ENCODE results near the gene PECR.
"Not testable (repeated sequence)": the region's sequence is repeated elsewhere in the genome, so short reads cannot be mapped to it uniquely, and the experiment has no call there.

Gene PECR

GRCh38 chr2:216104691-216105090 is 23.1 kb upstream of the PECR start:
- DNase-seq = no peak

- no peak for DNase-seq
These were observed 21.6 kb upstream of the PECR start for GRCh38 chr2:216103213-216103612.

GRCh38 chr2:216101109-216101508 is 19.5 kb upstream of the PECR start:
- DNase-seq = no peak

GRCh38 chr2:216098421-216099334 is 17.1 kb upstream of the PECR start:
- DNase-seq = no peak

- no peak for DNase-seq
These were observed 13.1 kb upstream of the PECR start for GRCh38 chr2:216094701-216095100.

GRCh38 chr2:216092646-216093045 is 11.0 kb upstream of the PECR start:
- no peak for DNase-seq

GRCh38 chr2:216090369-216090786 is 8.8 kb upstream of the PECR start:
- no peak for DNase-seq

DNA sequence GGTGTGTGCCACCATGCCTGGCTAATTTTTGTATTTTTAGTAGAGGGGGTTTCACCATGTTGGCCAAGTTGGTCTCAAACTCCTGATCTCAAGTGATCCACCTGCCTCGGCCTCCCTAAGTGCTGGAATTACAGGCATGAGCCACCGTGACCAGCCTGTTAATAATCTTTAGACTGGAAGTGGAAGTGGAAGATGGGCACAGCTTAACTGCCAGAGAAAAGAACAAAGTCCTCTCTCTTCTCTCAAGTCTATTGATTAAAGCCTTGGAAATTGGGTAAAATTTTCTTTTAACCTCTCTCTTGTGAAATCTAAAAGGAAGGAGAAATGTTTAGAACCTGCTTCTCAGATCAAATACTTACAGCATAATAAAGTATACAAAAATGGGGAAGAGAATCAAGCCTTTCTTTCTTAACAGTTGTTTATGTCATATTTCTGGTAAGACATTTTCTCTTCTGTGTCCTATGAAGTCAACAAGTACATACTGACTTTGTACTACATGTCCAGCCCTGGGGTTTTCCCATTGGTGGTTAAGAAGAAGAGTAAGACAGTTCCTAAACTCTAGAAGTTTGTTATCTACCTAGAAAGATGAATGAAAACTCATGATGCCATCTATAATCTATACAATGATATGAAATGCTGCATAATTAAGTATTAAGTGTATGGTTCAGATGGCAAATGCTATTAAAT is 4.7 kb upstream of the PECR start:
- peak in 1 of 2 donors; percentile 12 for DNase-seq

- no peak for DNase-seq
These were observed 2.9 kb upstream of the PECR start for GRCh38 chr2:216084547-216084946.

DNA sequence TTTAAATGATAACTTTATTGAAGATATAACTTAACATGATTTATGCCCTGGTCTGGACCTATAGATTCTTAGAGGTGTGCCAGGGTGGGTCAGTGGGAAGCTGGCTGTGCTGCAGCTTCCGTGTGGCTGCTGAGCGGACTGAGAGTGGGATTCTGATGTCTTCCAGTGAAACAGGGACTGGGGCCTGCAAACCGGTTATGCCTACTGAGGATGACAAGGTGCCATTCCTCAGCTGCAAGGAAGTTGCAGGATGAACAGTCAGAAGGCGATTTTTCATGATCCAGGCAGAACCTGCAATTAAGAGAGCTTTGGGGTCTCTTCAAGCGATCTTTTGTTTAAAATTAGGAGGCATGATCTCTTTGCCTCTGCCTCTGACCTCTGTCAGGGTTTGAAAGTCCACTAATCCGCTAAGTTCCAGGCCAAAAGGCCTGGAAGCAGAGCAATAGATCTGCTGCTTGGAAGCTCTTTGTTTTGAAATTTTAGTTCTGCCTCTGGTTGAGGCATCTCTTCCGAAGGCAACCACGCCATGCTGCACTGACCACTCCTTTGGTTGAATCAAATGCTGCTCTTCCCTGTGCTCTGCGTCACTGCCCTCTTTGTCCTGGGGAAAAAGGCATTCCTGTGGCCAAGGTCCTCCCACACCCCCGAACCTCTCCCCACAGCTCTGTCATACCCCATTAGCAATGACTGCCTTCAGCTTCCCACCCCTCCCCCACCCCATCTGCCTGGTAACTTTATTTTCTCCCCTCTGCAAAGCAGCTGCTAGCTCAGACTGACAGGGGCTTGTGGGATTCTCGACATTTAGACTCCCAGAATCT is 2.1 kb upstream of the PECR start:
- DNase-seq = no peak

DNA sequence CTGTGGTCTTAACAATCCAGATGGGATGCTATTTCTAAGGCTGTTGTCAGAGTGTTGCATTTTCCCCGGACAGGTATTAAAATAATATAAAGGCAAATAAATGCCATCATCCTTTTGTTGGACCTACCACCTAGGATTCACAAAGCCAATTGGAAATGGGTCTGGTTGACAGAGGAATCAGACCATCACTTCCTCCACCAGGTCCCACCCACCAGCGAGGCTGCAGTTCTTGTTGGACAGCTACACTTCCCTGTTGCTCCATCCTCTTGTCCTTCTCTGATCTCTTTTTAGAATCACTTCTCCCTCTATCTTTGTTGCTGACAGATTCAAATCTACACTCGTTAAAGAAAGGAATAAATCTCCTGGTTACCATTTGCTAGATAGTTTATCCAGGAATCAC is 1.2 kb upstream of the PECR start:
- DNase-seq = peak; percentile 61 to 69

GRCh38 chr2:216082117-216082711 is 605 bp upstream of the PECR start:
- DNase-seq = no peak

DNA sequence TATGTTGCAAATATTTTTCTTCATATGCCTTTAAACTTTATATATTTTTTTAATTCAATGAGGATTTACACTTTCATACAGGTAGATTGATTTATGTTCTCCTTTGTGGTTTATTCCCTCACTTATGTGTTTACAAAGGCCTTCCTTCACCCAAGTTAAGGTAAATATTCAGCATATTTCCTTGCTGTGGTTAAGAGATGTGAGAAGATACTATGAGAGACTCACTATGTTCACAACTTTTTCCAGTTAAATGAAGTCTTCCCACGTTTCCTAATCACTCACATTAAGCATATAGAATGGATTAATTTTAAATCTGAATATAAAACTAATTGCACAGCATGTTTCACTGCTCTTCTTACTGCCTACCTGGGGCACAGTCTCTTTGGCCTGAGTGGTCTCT is 597 bp downstream of the PECR start:
- no peak for DNase-seq

GRCh38 chr2:216080048-216080447 is 1.6 kb downstream of the PECR start:
- DNase-seq = not testable (repeated sequence)

GRCh38 chr2:216078776-216079175 is 2.8 kb downstream of the PECR start:
- peak in 1 of 2 donors; percentile 8 for DNase-seq

- no peak for DNase-seq
These were observed 5.8 kb downstream of the PECR start for GRCh38 chr2:216075510-216076485.

- no peak for DNase-seq
These were observed 6.8 kb downstream of the PECR start for GRCh38 chr2:216074794-216075193.

DNA sequence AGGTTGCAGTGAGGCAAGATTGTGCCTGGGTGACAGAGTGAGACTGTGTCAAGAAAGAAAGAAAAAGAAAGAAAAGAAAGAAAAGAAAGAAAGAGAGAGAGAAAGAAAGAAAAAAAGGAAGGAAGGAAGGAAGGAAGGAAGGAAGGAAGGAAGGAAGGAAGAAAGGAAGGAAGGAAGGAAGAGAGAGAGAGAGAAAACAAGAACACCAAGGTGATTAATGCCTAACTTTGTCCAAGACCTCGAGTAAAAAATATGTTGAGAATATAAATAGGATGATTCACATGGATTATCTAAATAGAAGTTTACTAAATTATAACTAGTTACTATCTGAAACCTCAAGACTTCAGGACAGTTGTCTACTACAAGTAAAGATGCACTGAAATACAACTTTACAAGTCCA is 7.2 kb downstream of the PECR start:
- DNase-seq = no peak

GRCh38 chr2:216073773-216074172 is 7.8 kb downstream of the PECR start:
- DNase-seq = no peak

GRCh38 chr2:216072473-216072872 is 9.1 kb downstream of the PECR start:
- DNase-seq = no peak

GRCh38 chr2:216071111-216071851 is 10.3 kb downstream of the PECR start:
- no peak for DNase-seq

All from inflammatory macrophage (primary cell).